ENCODE results near the gene SEPHS2. TPM values are rescaled to one million over a fixed set of nuclear protein-coding genes. Genes with fewer than 3 reads are reported as not detected.

The SEPHS2 gene
- total RNA-seq, 1 experiment from 2014 or later: 52.6 TPM

DNA sequence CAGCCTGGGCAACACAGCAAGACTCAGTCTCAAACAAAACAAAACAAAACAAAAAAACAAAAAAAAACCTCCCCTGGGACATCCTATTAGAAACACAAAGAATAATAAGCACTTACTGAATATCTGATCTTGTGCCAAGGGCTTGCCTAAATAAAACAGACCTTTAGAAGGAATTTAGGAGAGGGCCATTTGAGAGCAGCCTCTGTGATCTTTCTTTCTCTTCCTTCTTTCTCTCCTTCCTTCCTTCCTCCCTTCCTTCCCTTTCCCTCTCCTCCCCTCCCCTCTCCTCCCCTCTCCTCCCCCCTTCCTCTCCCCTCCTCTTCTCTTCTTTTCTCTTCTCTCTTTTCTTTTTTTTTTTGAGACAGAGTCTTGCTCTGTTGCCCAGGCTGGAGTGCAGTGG, 39.2 kb upstream of the SEPHS2 start:
- Mint-ChIP-seq H3K36me3 (ENCODE audit: insufficient read depth in 1 of 3, low read depth in 3 of 3) (no peaks in the 10 kb centered on the region), H3K27me3 (ENCODE audit: low read depth) (peaks cover 16% of the 10 kb centered on the region), H3K4me1 (peaks cover 7 to 11% of the 10 kb centered on the region in 2 experiments), H3K27ac (no peak overlapping the region), H3K9me3 (no peaks in the 10 kb centered on the region; a peak in 2 of 5 replicates), H3K4me3 (no peak overlapping the region)
- Histone ChIP-seq H2AFZ (ENCODE audit: low read length) (no peak overlapping the region), H2BK5ac (ENCODE audit: insufficient read length, low read length) (no peak overlapping the region), H3K4me1 (ENCODE audit: insufficient read depth, low read length) (no peaks in the 10 kb centered on the region; the same call in 1 of the 2 replicates), H4K91ac (ENCODE audit: insufficient read length, low read depth, low read length) (no peak overlapping the region), H3K23me2 (ENCODE audit: insufficient read length, low read depth, low read length, poor library complexity, severe bottlenecking) (no peaks in the 10 kb centered on the region), H4K8ac (replicated peaks; ENCODE audit: insufficient read length, low read depth, low read length) (no peak overlapping the region), H3K23ac (ENCODE audit: insufficient read length, low read depth, low read length) (no peak overlapping the region), H2BK20ac (ENCODE audit: low read depth, low read length, poor library complexity, severe bottlenecking) (no peak overlapping the region), H3K18ac (ENCODE audit: insufficient read length, low read depth, low read length) (no peak overlapping the region), H3K14ac (ENCODE audit: insufficient read depth, low read length) (no peak overlapping the region), H3K9ac (ENCODE audit: extremely low read depth, insufficient read length, low read length) (no peak overlapping the region), H3K4ac (ENCODE audit: low read depth, low read length) (no peak overlapping the region), H3K27me3 (ENCODE audit: insufficient read depth, low read length) (no peaks in the 10 kb centered on the region), H2BK12ac (ENCODE audit: insufficient read length, low read depth, low read length) (no peak overlapping the region), H2AK5ac (ENCODE audit: insufficient read length, low read length) (no peak overlapping the region), H3K79me1 (ENCODE audit: insufficient read depth, low read depth, low read length, poor library complexity, severe bottlenecking) (no peaks in the 10 kb centered on the region), H3K4me2 (ENCODE audit: insufficient read depth, insufficient read length, low read length) (no peak overlapping the region), H3K79me2 (ENCODE audit: insufficient read depth, low read length) (no peaks in the 10 kb centered on the region), H3K9me3 (ENCODE audit: control insufficient read depth, low read depth, low read length) (no peaks in the 10 kb centered on the region), H4K5ac (ENCODE audit: insufficient read length, low read depth, low read length) (no peak overlapping the region), H2BK120ac (ENCODE audit: low read depth, low read length, poor library complexity, severe bottlenecking) (no peak overlapping the region), H4K20me1 (ENCODE audit: control insufficient read depth, insufficient read depth, insufficient read length) (no peaks in the 10 kb centered on the region), H3K56ac (ENCODE audit: insufficient read length, low read depth, low read length) (no peak overlapping the region), H3K27ac (ENCODE audit: insufficient read length, low read depth, low read length) (no peak overlapping the region), H2BK15ac (ENCODE audit: low read depth, low read length) (no peak overlapping the region), H3T11ph (ENCODE audit: low read length) (no peak overlapping the region)
- no peak for DNase-seq
- TF ChIP-seq, protein P1, sequence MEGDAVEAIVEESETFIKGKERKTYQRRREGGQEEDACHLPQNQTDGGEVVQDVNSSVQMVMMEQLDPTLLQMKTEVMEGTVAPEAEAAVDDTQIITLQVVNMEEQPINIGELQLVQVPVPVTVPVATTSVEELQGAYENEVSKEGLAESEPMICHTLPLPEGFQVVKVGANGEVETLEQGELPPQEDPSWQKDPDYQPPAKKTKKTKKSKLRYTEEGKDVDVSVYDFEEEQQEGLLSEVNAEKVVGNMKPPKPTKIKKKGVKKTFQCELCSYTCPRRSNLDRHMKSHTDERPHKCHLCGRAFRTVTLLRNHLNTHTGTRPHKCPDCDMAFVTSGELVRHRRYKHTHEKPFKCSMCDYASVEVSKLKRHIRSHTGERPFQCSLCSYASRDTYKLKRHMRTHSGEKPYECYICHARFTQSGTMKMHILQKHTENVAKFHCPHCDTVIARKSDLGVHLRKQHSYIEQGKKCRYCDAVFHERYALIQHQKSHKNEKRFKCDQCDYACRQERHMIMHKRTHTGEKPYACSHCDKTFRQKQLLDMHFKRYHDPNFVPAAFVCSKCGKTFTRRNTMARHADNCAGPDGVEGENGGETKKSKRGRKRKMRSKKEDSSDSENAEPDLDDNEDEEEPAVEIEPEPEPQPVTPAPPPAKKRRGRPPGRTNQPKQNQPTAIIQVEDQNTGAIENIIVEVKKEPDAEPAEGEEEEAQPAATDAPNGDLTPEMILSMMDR (conservative IDR thresholded peaks at IDR 0.05): no peak
